HCT116 (cell line): Measurements from ENCODE around the gene PRELID2. TPM values are rescaled to one million over a fixed set of nuclear protein-coding genes. Genes with fewer than 3 reads are reported as not detected.

Source experiments
- ATAC-seq: fragments of 200-7000 bp; cut with Tn5 transposase; 2 replicates; pipeline ENCODE4 v1.9.1; 2020; ENCODE audit warnings: mild to moderate bottlenecking, moderate library complexity
- BruUV-seq: library from RNA; stranded (reverse); fragments of 400-500 nt; replicated peaks from 2 replicates; lab custom pipeline; 2021; lab: Mats Ljungman, UMichigan
- CTCF ChIA-PET: fragments of 300-600 bp; sonication (Branson Sonifier 250); formaldehyde crosslinking; loops from one replicate; lab custom pipeline; 2021; ENCODE audit warnings: antibody characterized with exemption; lab: Charles Lee
- POLR2A ChIA-PET: fragments of 300-600, 350-600 bp; sonication (Branson Sonifier 250); formaldehyde crosslinking; loops from one replicate; lab custom pipeline; 2021; ENCODE audit warnings: antibody characterized with exemption; lab: Charles Lee
- RAD21 ChIA-PET, 2 experiments: fragments of 300-600 bp; sonication (Branson Sonifier 250); formaldehyde crosslinking; loops; one replicate each; lab custom pipeline; 2023; ENCODE audit warnings: low total read pairs in 2 of 2; ENCODE audit not compliant: uncharacterized antibody in 2 of 2, unreplicated experiment in 2 of 2, low non-redundant PET in 1 of 2; lab: Charles Lee
- DNase-seq: peaks from one replicate; pipeline ENCODE4 v3.0.0-alpha.2; 2010; ENCODE audit warnings: low read depth, low spot score
- H2AFZ ChIP-seq: fragments of 200-600 bp; shearing (Covaris generic), sonication (generic); 2 replicates; pipeline ENCODE4 v1.6.1; 2017; ENCODE audit warnings: low read depth, mixed run types, mixed read lengths, antibody characterized with exemption, low read length; ENCODE audit not compliant: poor library complexity, severe bottlenecking
- H3K27ac ChIP-seq: 2 replicates; pipeline ENCODE4 v1.5.1; 2012; ENCODE audit warnings: low read depth, low read length
- H3K27me3 ChIP-seq: fragments of 200-600 bp; sonication (generic); 2 replicates; pipeline ENCODE4 v1.6.1; 2016; ENCODE audit warnings: mixed run types, low read length, mixed read lengths; ENCODE audit not compliant: insufficient read depth
- H3K36me3 ChIP-seq, 2 experiments: fragments of 200-500 bp in 1 of 2; fragments of 200-600 bp in 1 of 2; sonication (Bioruptor generic) in 1 of 2; sonication (generic) in 1 of 2; 2 replicates each; pipeline versions ENCODE4 v1.5.1 to v1.6.1; 2014 to 2016; ENCODE audit warnings: low read length in 2 of 2, inconsistent platforms in 1 of 2, mixed read lengths in 1 of 2, mixed run types in 1 of 2; ENCODE audit not compliant: insufficient read depth in 2 of 2, control insufficient read depth in 1 of 2
- H3K4me1 ChIP-seq, 2 experiments: fragments of 200-600 bp in 1 of 2; sonication (generic) in 1 of 2; 2 replicates each; pipeline versions ENCODE4 v1.5.1 to v1.6.1; 2012 to 2017; ENCODE audit warnings: low read length in 2 of 2, inconsistent platforms in 1 of 2, mild to moderate bottlenecking in 1 of 2, mixed read lengths in 1 of 2, mixed run types in 1 of 2, moderate library complexity in 1 of 2; ENCODE audit not compliant: insufficient read depth in 2 of 2, control insufficient read depth in 1 of 2
- H3K4me2 ChIP-seq: fragments of 200-600 bp; sonication (generic); 2 replicates; pipeline ENCODE4 v1.6.1; 2017; ENCODE audit warnings: mixed run types, low read length, mixed read lengths
- H3K4me3 ChIP-seq, 2 experiments: fragments of 200-600 bp in 1 of 2; sonication (generic) in 1 of 2; replicated peaks in 1 of 2; 2 replicates each; pipeline ENCODE4 v1.5.1; 2011 to 2016; ENCODE audit warnings: low read length in 2 of 2, control low read depth in 1 of 2, low read depth in 1 of 2, mild to moderate bottlenecking in 1 of 2, mixed read lengths in 1 of 2, mixed run types in 1 of 2
- H3K79me2 ChIP-seq: fragments of 200-600 bp; sonication (generic); 2 replicates; pipeline ENCODE4 v1.6.1; 2017; ENCODE audit warnings: mild to moderate bottlenecking, mixed run types, low read length, moderate library complexity, mixed read lengths; ENCODE audit not compliant: insufficient read depth
- H3K9ac ChIP-seq: fragments of 200-600 bp; sonication (generic); 2 replicates; pipeline ENCODE4 v1.6.1; 2016; ENCODE audit warnings: low read length, mixed read lengths
- H3K9me2 ChIP-seq: fragments of 200-600 bp; sonication (generic), shearing (Covaris generic); 2 replicates; pipeline ENCODE4 v1.6.1; 2017; ENCODE audit warnings: mixed run types, mild to moderate bottlenecking, moderate library complexity; ENCODE audit not compliant: insufficient read depth
- H3K9me3 ChIP-seq, 2 experiments: fragments of 200-500 bp in 1 of 2; fragments of 200-600 bp in 1 of 2; sonication (Bioruptor generic) in 1 of 2; sonication (generic) in 1 of 2; 2 replicates each; pipeline ENCODE4 v1.6.1; 2014 to 2017; ENCODE audit warnings: low read length in 2 of 2, mixed read lengths in 2 of 2, inconsistent platforms in 1 of 2, low read depth in 1 of 2, mild to moderate bottlenecking in 1 of 2, mixed run types in 1 of 2, moderate library complexity in 1 of 2; ENCODE audit not compliant: control insufficient read depth in 1 of 2, insufficient read depth in 1 of 2
- H4K20me1 ChIP-seq: fragments of 200-600 bp; sonication (generic), shearing (Covaris generic); 2 replicates; pipeline ENCODE4 v1.6.1; 2017; ENCODE audit warnings: mixed run types, mild to moderate bottlenecking, moderate library complexity; ENCODE audit not compliant: insufficient read depth
- CBX3 ChIP-seq: IDR thresholded peaks from 2 replicates; pipeline ENCODE4 v1.6.1; 2012; ENCODE audit warnings: low read depth
- CTCF ChIP-seq, 3 experiments: fragments of 200-600 bp in 1 of 3; sonication (generic) in 1 of 3; IDR thresholded peaks in 2 of 3; conservative IDR thresholded peaks in 1 of 3; 2 replicates each; pipeline ENCODE4 v1.5.1; 2012 to 2017; ENCODE audit warnings: low read depth in 2 of 3, low read length in 2 of 3, antibody characterized with exemption in 1 of 3, borderline replicate concordance in 1 of 3, control low read depth in 1 of 3, mild to moderate bottlenecking in 1 of 3, mixed read lengths in 1 of 3, mixed run types in 1 of 3, moderate library complexity in 1 of 3; ENCODE audit not compliant: insufficient read depth in 1 of 3
- EZH2phosphoT487 ChIP-seq: fragments of 200-600 bp; IDR thresholded peaks from 2 replicates; pipeline ENCODE4 v1.6.1; 2018; ENCODE audit warnings: antibody characterized with exemption, borderline replicate concordance
- SP1 ChIP-seq: IDR thresholded peaks from 2 replicates; pipeline ENCODE4 v1.6.1; 2012; ENCODE audit warnings: low read depth
- YY1 ChIP-seq: IDR thresholded peaks from 2 replicates; pipeline ENCODE4 v1.6.1; 2011; ENCODE audit warnings: low read length, low read depth, moderate library complexity, mild to moderate bottlenecking; ENCODE audit not compliant: insufficient replicate concordance; ENCODE audit errors: extremely low read depth
- intact Hi-C: fragments of 100-400 bp; cut with micrococcal nuclease; formaldehyde crosslinking; loops from 2 replicates; pipeline ENCODE4 v1.10.0; 2022
- total RNA-seq: library from RNA; stranded (reverse); gene quantifications from one replicate; pipeline ENCODE4 v1.2.1, GENCODE V29; 2021; ENCODE audit not compliant: unreplicated experiment

Gene PRELID2
- total RNA-seq, 1 experiment from 2014 or later = 20.1 TPM

DNA sequence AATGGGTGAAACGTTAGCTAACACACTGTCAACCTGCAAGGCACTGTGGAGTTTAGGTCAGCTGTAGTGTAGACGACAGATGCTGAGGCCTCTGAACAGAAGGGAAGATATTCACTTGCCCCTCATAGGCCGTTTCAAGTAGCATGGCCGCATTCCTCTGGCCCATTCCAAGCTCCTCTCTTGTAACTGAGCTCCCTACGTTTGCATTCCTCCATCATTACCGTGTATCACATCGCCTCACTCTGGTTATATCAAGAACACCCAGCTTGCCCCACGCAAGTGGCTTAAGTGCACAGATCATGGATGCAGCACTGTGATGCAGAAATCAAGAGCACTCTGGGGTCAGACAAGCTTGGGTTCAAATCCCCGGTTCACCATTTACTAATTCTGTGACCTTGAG is 43.3 kb downstream of the PRELID2 start:
- ATAC-seq (peak; percentile 49; the same call in 1 of the 2 replicates), DNase-seq (no peak)
- POLR2A ChIA-PET = interaction anchor here (1.2 kb wide), 2 partner anchors 9 to 12 kb away, joined by 3 to 4 read pairs; no protein-coding TSS in a partner anchor
- intact Hi-C loops = no loop called here
- H3K4me3 ChIP-seq = no peak overlapping the region
- no TSS peak for BruUV-seq
- no peak overlapping the region for H2AFZ ChIP-seq
- no peak overlapping the region for H3K4me2 ChIP-seq
- TF ChIP-seq CBX3 (no peak), EZH2phosphoT487 (no peak), CTCF (IDR thresholded peaks at IDR 0.05 in 2 of 3, conservative IDR thresholded peaks at IDR 0.05 in 1 of 3; ENCODE audit: borderline replicate concordance in 1 of 3, insufficient read depth in 1 of 3, low read depth in 2 of 3, low read length in 2 of 3) (peak in 1 of 3 experiments; percentile 36; a peak in 2 of 6 replicates)
- H3K9me2 ChIP-seq = no peaks in the 10 kb centered on the region
- H3K27ac ChIP-seq = no peak overlapping the region
- H4K20me1 ChIP-seq = 0 out of 2 replicates have a peak, but pooled peaks cover 1% of the 10 kb centered on the region
- H3K36me3 ChIP-seq = no peaks in the 10 kb centered on the region; a peak in 1 of 4 replicates
- no peak overlapping the region for H3K9ac ChIP-seq
- H3K4me1 ChIP-seq = no peaks in the 10 kb centered on the region
- CTCF ChIA-PET = interaction anchor here (1.2 kb wide), 1 partner anchor 112 kb away, joined by 3 read pairs; no protein-coding TSS in a partner anchor
- no peaks in the 10 kb centered on the region for H3K27me3 ChIP-seq
- H3K79me2 ChIP-seq = no peaks in the 10 kb centered on the region
- RAD21 ChIA-PET = no interaction called here
- H3K9me3 ChIP-seq = no peaks in the 10 kb centered on the region

- ChIA-PET POLR2A (no interaction called here), CTCF (no interaction called here), RAD21 (no interaction called here)
- H4K20me1 ChIP-seq = no peaks in the 10 kb centered on the region
- H3K9me2 ChIP-seq = no peaks in the 10 kb centered on the region
- no TSS peak for BruUV-seq
- H3K27ac ChIP-seq = no peak overlapping the region
- no peaks in the 10 kb centered on the region for H3K79me2 ChIP-seq
- H3K9ac ChIP-seq = no peak overlapping the region
- ATAC-seq (no peak), DNase-seq (no peak)
- intact Hi-C loops = no loop called here
- H3K36me3 ChIP-seq = no peaks in the 10 kb centered on the region; a peak in 1 of 4 replicates
- H3K9me3 ChIP-seq = no peaks in the 10 kb centered on the region
- no peak overlapping the region for H3K4me3 ChIP-seq
- H3K4me2 ChIP-seq = no peak overlapping the region
- H3K27me3 ChIP-seq = no peaks in the 10 kb centered on the region
- H3K4me1 ChIP-seq = no peaks in the 10 kb centered on the region
- no peak overlapping the region for H2AFZ ChIP-seq
- TF ChIP-seq SP1 = no peak
- no peak for TF ChIP-seq YY1
Observed at GRCh38 chr5:145787996-145788395, 47.1 kb downstream of the PRELID2 start.
